Stimulated activated CD4-positive, alpha-beta T cell treated with anti-CD3 and anti-CD28 coated beads, Interleukin-15, amount 100 ng/mL, for 48 hours (primary cell): ENCODE results near the gene COL26A1.
"Not testable (repeated sequence)": the region's sequence is repeated elsewhere in the genome, so short reads cannot be mapped to it uniquely, and the experiment has no call there.

ENCODE experiments used
- DNase-seq, 2 donors: peaks; one replicate each; pipeline ENCODE4 v3.0.0-alpha.2; 2020; ENCODE audit warnings: low read depth in 2 of 2

Gene COL26A1

GRCh38 chr7:101596898-101597297 is 234.2 kb downstream of the COL26A1 start:
- no peak for DNase-seq

- no peak for DNase-seq
These were observed 235.3 kb downstream of the COL26A1 start for GRCh38 chr7:101597941-101598340.

GRCh38 chr7:101598422-101598985 is 235.8 kb downstream of the COL26A1 start:
- no peak for DNase-seq

- no peak for DNase-seq
These were observed 236.5 kb downstream of the COL26A1 start for GRCh38 chr7:101598986-101599771.

GRCh38 chr7:101599787-101600186 is 237.1 kb downstream of the COL26A1 start:
- DNase-seq: no peak

- DNase-seq: no peak
These were observed 239.4 kb downstream of the COL26A1 start for GRCh38 chr7:101602082-101602481.

- DNase-seq: peak; percentile 46 to 71
These were observed 240.0 kb downstream of the COL26A1 start for GRCh38 chr7:101602484-101603241.

- DNase-seq: no peak
These were observed 241.8 kb downstream of the COL26A1 start for GRCh38 chr7:101604331-101604933.

GRCh38 chr7:101604934-101605332 is 242.3 kb downstream of the COL26A1 start:
- DNase-seq: not testable (repeated sequence)

GRCh38 chr7:101605611-101606497 is 243.2 kb downstream of the COL26A1 start:
- DNase-seq: no peak

- DNase-seq: no peak
These were observed 243.8 kb downstream of the COL26A1 start for GRCh38 chr7:101606498-101606923.
